ENCODE measurements around the gene MARCHF6. TPM values are rescaled to one million over a fixed set of nuclear protein-coding genes. Genes with fewer than 3 reads are reported as not detected.
"Not testable (repeated sequence)": the region's sequence is repeated elsewhere in the genome, so short reads cannot be mapped to it uniquely, and the experiment has no call there.

The MARCHF6 gene
- total RNA-seq, 1 donor from 2014 or later = 150 TPM

DNA sequence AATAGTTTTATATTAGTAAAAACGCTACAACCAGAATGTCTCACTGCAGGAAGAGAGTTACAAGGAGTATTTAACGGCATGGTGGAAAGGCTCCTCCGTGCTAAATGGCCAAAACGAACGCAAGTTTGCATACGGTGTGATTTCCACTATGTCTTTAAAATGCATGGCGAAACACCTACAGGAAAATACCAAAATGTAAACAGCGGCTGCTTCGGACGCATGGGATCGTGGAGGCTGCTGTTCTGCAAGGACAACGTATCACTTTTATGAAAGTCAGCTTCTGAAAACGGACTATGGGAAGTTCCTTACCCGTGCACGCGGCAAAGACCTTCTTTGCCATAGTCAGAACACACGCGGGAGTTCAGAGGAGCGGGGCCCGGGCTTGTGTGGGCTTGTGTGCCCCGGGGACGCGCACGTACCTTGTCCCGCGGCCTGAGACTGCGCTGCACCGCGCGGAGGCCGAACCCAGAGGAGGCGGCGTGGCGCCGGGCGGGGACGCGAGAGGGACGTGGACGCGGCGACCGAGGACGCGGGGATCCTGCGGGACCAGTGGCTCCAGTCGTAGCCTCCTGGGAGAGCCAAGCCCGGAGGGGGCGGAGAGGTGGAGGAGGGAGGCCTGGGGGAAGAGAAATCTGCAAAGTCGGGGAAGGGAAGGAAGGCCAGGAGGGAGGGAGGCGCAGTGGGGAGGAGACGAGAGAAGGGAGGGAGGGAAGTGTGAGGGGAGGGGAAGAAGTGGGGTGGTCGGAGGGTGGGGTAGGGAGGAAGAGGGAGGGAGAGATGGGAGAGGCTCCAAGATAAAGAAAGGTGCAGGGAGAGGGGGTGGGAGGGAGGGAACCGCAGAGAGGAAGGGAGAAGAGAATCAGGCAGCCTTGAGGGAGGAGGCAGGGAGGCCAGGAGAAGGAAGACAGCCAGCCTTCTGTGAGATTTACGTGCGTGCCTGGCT, 46.0 kb upstream of the MARCHF6 start, which contains the start of gene CMBL:
CMBL (minus strand) TSS at position 697 of the 943 bp plus-strand sequence. CDS start 17,140 bp downstream, outside the sequence.
- ATAC-seq (peak; percentile 87), DNase-seq (peak; percentile 74)
- peak within 1 kb of the TSS; percentile 53 for H3K27ac ChIP-seq

DNA sequence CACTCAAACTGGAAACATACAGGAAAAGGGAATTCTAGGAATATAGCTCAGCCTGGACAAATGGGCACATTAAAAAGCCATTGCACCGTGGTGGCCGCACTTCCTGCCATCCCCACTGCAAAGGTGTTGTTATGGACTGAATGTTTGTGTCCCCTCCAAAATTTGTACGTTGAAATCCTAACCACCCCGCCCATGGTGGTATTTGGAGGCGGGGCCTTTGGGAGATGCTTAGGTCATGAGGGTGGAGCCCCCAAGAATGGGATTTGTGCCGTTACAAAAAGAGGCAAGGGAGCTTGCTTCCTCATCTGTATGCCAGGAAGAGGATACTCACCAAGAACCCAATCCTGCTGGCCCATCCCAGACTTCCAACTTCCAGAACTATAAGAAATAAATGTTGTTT, 44.7 kb upstream of the MARCHF6 start:
- TF ChIP-seq, protein P1, sequence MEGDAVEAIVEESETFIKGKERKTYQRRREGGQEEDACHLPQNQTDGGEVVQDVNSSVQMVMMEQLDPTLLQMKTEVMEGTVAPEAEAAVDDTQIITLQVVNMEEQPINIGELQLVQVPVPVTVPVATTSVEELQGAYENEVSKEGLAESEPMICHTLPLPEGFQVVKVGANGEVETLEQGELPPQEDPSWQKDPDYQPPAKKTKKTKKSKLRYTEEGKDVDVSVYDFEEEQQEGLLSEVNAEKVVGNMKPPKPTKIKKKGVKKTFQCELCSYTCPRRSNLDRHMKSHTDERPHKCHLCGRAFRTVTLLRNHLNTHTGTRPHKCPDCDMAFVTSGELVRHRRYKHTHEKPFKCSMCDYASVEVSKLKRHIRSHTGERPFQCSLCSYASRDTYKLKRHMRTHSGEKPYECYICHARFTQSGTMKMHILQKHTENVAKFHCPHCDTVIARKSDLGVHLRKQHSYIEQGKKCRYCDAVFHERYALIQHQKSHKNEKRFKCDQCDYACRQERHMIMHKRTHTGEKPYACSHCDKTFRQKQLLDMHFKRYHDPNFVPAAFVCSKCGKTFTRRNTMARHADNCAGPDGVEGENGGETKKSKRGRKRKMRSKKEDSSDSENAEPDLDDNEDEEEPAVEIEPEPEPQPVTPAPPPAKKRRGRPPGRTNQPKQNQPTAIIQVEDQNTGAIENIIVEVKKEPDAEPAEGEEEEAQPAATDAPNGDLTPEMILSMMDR (IDR thresholded peaks at IDR 0.05) = no peak
- intact Hi-C loops (cut with DNase I) = no loop called here
- no peak for ATAC-seq

More for the DNA sequence above, 46.0 kb upstream of the MARCHF6 start, which contains the start of gene CMBL:
- Histone ChIP-seq H3K36me3 (no peaks in the 10 kb centered on the region), H3K4me3 (peak within 1 kb of the TSS; percentile 62), H3K27me3 (no peaks in the 10 kb centered on the region), H3K4me1 (peaks cover 4% of the 10 kb centered on the region), H3K9me3 (no peaks in the 10 kb centered on the region)
- TF ChIP-seq, protein P1 (IDR thresholded peaks at IDR 0.05) = no peak
- intact Hi-C loops (cut with DNase I) = no loop called here

DNA sequence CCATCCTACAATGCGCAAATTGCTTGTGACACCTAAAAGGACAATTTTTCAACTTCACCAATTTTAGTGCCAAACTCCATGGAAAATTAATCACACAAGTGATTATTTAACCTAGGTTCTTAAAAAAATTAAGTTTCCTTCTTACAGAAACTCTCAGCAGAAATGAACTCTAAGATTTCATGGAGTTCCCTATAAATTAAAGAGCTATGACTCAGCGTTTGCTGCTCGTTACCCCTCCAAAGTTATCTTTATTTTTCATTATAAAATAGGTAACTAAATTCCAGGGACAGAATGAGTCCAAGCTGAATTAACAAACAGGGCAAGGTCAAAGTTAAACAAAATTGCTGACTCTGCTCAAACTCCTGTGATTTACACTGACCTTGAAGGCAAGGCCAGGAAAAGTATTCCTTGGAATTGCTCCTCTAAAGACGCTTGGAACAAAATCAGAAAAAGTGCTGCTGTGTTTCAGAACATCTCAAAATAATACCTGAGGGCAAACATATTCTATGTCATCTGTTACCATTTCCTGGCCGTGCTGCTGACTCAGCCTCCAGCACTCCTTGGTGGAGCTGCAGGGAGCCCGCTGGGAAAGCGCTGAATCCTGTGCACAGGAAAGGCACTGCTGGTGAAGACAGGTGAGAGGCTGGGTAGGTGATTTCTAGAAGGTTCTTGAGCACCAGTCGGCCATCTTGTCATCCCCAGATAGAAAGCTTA, 43.3 kb upstream of the MARCHF6 start:
- no peak overlapping the region for H3K27ac ChIP-seq
- ATAC-seq (no peak), DNase-seq (no peak)
- H3K4me3 ChIP-seq = no peak overlapping the region
- no peaks in the 10 kb centered on the region for H3K36me3 ChIP-seq
- H3K9me3 ChIP-seq = no peaks in the 10 kb centered on the region
- H3K4me1 ChIP-seq = peaks cover 4% of the 10 kb centered on the region
- H3K27me3 ChIP-seq = no peaks in the 10 kb centered on the region
- TF ChIP-seq, protein P1 (IDR thresholded peaks at IDR 0.05) = no peak
- intact Hi-C loops (cut with DNase I) = no loop called here

More for the DNA sequence above, 44.7 kb upstream of the MARCHF6 start:
- Histone ChIP-seq H3K36me3 (no peaks in the 10 kb centered on the region), H3K27ac (no peak overlapping the region), H3K4me1 (peaks cover 4% of the 10 kb centered on the region), H3K9me3 (no peaks in the 10 kb centered on the region), H3K4me3 (no peak overlapping the region), H3K27me3 (no peaks in the 10 kb centered on the region)
- no peak for DNase-seq

DNA sequence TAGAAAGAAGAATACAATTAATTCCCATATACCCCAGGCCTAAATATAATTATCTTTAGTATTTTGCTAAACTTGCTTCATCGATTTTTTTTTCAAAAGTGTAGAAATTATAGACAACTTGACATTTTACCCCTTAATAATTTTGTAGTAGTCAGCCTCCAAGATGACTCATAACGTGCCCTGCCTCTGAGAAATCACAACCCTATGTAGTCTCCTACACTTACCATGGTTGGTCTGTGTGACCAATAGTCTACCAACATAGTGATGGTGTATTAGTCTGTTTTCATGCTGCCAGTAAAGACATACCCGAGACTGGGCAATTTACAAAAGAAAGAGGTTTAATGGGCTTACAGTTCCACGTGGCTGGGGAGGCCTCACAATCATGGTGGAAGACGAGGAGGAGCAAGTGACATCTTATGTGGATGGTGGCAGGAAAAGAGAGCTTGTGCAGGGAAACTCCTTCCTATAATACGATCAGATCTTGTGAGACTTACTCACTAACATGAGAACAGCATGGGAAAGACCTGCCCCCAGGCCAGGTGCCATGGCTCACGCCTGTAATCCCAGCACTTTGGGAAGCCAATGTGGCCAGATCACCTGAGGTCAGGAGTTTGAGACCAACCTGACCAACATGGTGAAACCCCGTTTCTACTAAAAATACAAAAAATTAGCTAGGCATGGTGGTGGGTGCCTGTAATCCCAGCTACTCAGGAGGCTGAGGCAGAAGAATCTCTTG, 42.5 kb upstream of the MARCHF6 start:
- H3K27me3 ChIP-seq; H3K27ac ChIP-seq; H3K4me1 ChIP-seq; DNase-seq; H3K4me3 ChIP-seq; H3K9me3 ChIP-seq; ATAC-seq; H3K36me3 ChIP-seq; intact Hi-C loops (cut with DNase I): not testable (repeated sequence)

DNA sequence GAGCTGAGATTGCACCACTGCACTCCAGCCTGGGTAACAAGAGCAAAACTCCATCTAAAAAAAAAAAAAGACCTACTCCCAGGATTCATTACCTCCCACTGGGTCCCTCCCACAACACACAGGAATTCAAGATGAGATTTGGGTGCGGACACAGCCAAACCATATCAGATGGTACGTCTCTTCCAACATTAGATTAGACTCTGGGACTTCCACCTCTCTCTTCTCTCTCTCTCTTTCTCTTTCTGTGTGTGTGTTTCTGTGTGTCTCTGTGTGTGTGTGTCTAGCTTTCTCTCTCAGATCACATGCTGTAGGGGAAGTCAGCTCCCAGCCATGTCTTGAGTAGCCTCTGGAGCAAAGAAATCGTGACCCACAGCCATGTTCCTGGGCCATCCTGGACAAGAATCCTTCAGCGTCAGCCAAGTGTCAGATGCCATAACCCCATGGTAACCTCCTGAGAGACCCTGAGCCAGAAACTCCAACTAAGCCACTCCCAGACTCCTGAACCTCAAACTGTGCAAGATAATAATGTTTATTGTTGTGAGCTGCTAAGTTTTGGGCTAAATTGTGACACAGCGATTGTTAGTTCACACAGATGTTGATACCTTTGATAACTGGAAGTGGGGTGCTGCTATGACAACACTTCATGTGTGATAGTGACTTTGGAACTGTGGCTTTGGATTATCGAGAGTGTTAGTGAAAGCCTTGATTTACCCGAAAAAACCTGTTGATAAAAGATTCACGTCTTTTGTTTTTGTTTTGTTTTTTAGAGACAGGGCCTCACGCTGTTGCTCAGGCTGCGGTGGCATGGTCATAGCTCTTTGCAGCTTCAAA, 41.7 kb upstream of the MARCHF6 start:
- TF ChIP-seq, protein P1 (IDR thresholded peaks at IDR 0.05) = no peak
- peaks cover 4% of the 10 kb centered on the region for H3K4me1 ChIP-seq
- DNase-seq = no peak
- no peaks in the 10 kb centered on the region for H3K27me3 ChIP-seq
- H3K4me3 ChIP-seq = no peak overlapping the region
- no peak for ATAC-seq
- H3K36me3 ChIP-seq = no peaks in the 10 kb centered on the region
- no peaks in the 10 kb centered on the region for H3K9me3 ChIP-seq
- H3K27ac ChIP-seq = no peak overlapping the region
- intact Hi-C loops (cut with DNase I) = no loop called here

Measured in upper lobe of right lung (tissue), 1 donor.